GM21515 (cell line): ENCODE measurements around the gene STXBP5.

Experiments
- ATAC-seq: cut with Tn5 transposase; IDR thresholded peaks from one replicate; pipeline ENCODE4 v1.9.1; 2021; ENCODE audit not compliant: unreplicated experiment

STXBP5 gene

DNA sequence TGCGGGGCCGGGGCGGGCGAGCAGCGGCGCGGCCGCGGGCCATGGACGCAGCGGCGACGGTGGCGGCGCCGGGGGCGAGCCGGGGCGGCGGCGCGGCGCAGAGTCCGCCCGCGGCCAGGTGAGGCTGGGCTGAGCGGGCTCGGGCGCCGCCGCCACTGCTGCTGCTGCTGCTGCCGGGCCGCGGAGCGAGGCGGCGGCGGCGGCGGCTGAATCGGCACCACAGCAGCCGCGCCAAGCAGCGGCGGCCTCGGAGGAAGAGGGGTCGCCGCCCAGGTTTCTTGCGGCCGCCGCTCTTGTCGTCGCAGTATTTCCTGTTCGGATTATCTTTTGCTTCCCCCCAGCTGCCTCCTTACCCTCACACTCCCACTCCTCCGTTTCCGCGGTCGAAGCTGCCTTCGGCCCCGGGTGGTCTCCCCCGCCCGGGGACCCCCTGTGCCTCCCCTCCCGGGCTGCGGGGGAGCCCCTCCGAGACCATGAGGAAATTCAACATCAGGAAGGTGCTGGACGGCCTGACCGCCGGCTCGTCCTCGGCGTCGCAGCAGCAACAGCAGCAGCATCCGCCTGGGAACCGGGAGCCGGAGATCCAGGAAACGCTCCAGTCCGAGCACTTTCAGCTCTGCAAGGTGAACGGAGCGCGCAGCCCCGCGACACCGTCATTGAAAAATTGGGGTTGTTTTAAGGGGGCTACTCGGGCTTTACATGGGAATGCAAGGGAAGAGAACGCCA, at the start of gene STXBP5:
STXBP5 (plus strand) TSS at position 358 of the 726 bp plus-strand sequence; CDS start at position 474, 116 bp downstream.
- ATAC-seq: peak; percentile 29

DNA sequence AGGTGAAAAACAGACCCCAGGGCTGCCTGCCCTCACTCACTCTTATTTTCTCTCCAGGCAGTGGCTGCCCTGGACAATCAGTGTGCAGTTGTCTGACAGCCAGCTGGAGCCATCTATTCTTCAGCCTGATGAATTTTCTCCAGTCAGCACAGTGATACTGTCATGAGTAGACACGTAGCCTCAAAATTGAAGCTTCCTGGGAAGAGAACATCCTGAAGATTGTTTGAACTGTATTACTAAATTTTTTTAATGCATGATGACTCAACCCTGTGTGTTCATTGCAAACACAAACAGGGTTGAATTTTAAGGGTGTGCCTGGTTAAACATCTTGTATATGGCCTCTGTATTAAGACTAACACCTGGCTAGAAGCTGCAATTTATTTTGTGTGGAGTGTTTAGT, 49.8 kb upstream of the STXBP5 start:
- no peak for ATAC-seq

DNA sequence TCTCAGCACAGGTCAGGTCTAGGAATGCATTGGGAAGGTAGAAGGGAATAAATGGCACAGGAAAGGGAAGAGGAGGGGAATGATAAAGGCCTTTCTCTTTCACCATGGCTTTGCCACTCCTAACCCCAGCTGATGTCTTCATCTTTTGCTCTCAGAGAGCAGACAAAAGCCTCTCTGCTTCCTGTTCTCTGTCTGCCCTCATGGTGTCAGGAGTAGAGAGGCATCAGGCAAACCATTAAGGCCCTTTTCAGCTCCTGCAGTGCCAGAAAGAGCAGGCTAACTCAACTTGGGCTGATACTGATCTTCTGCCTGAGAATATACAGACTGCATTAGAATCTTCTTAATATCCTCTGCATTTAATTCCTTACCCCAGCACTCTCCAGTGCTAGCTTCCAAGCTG, 48.0 kb upstream of the STXBP5 start:
- ATAC-seq: no peak

DNA sequence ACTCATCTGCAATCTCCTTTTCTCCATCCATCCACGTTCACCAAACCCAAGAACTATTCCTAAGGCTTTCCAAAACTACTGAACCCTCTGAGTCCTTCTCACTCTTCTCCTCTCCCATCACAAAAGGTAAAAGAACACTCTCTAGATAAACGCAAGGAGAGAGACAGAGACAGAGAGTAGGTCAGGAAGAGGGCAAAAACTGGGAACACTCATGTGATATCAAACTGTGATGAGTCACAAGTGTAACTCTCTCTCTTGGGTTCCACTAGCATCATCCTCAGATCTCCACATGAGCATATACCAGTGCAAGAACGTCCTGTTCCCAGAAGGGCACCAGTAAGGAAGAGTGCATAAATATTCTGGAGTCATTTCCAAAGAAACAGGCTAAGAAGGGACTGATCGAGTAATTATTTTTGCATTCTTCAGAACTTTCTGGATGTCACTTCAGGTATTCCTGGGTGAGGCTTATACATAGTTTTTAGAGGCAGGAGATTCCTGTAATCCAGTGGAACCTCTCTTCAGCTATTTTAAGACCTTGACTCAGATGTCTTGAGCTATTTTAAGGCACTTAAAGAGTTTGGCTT, 47.3 kb upstream of the STXBP5 start:
- ATAC-seq: no peak

DNA sequence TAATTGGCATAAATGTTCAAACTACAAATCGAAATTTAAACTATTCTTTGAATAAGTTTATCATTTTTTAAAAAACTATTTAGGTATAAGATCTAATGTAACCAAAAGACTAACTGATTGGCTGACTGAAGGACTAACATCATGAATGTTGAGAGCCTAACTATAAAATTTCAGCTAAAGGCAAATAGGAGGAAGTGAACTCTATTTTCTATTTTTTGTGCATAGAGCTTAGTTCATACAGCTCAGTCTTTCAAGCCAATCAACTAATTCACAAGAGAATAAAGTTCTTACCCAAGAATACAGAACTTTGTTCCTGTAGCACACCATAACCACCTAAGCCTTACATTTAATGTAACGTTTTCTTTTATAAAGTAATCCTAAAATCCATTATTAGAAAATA, 46.3 kb upstream of the STXBP5 start:
- no peak for ATAC-seq

DNA sequence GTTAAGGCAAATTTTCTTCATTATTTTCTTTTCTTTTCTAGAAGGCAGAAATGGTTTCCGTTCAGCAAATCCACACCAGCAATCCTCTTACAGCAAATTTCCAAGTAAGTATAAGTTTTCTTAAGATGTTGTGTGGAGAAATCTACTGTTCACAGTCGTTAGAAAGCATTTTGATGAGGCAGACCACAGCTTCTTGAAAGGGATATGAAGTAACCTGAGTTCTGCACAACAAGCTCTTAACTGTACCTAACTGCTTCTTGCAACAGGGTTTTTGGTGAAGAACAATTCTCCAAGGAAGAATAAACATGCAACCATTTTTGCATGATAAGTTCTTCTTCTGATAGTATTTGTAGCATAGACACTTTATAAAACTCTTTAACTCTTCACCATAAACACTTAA, 45.3 kb upstream of the STXBP5 start:
- no peak for ATAC-seq

DNA sequence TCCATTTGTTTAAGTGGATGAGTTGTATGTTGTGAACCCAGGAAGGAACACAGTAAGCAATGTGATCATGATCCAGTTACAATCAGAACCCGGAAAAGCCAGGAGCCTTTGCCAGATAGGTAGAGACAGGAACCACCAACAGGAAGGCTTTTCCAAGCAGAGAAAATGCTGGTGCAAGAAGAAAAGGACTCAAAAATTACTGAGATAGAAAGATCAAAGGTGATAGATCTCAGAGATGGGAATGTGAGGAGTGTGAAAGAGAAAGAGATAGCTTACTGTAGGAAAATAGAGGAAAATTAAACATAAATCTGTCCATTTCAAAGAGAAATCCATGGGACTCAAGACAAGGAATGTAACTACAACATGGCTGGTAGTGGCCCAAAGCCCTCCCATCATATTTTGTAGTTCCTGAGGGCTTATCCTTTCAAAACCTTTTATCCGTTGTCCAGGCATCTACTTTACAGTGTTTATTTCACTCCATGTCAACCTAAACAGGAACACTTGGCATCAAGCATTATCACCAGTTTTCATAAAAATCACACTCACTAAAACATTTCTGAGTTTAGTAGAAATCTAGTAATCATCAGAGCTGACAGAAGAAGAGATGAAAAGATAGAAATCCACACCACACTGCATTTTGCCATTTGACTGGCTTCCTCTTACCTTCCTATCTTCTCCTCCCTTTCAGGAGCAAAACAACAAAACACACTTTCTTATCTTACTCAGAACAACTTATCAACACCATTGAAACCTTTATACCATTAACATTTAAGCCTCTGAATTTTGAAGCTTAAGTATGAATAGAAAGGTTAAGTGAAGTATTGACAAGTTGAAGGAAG, 44.5 kb upstream of the STXBP5 start:
- ATAC-seq: no peak

DNA sequence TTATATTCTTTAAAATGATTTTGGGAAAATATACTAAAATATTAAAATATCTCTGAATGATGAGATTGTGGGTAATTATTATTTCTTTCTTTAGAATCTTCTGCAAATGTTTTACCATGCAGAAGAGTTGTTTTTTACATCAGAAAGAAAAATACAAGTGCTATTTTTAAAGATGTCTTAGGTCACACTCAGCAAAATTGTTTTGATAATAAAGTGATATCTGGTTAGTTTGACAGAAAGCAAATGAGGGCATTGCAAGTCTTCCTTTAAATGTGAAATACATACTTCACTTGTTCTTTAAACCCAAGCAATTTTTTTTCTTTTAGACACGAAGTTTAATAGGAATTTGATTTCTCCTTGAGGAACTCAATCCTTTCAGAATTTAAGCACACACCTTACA, 43.6 kb upstream of the STXBP5 start:
- no peak for ATAC-seq

DNA sequence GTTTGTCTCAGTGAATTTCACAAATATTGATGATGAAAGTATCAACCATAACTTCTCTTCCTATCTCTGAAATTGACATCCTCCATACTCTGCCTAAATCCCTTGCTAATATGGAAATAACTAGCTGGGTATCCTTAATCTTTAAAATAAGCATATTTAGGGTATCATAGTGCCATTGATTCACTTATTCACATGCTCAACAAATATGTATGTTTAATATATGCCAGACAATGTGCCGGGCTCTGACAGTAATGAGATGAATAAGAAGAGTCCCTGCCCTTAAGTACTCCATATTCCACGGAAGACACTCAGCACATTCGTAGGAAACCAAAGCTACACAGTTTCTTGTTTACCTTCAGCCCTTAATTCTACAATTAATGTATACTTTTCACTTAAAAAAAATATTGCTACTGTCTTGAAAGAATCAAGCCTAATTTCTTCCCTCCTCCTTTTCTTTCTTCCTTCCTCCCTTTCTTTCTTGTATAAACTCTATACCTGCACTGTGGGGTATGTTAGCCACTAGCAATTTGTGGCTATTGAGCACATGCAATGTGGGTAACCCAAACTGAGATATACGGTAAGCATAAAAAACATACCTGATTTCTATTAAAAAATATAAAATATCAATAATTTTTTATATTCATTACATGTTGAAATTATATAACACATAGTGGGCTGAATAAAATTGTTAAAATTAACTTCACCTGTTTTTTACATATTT, 42.8 kb upstream of the STXBP5 start:
- ATAC-seq: no peak

DNA sequence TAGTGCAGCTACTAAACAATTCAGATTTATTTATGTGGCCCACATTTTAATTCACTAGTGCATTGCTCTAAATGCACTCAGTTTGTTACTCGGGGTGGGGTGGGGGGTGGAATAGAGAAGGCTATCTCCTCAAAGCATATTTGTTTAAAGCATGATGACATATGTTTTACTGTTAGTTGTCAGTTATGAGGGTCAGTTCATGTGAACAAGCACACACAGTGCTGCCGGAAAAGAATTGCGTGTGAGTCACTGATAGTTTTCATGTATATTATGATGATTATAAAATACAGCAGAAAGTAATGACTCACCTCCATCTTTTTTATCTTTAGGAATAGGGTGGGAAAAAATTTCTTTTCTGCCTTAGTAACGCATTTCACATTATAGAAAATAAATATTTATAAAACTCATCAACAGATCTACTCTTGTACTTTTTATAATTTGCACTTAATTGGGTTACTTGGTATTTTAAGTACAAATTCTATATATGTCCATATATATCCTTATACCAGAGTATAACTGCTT, 42.2 kb upstream of the STXBP5 start:
- no peak for ATAC-seq

DNA sequence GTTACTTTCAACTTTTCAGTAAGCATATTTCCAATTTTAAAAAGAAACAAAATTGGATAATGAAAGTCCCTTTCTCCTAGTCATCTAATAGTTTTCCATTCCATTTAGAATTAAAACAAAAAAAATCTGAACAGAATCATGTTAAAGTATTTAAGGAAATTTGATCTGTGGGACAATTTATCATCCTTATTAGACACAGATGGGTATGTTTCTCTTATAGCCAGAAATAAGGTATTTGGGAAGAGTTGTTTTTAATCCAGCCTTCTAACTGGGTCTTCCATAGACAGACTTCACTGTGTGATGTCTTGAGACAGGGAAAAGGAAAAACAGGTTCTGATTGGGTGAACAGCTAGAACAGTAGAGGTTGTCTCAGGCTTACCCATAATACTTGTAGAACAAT, 39.5 kb upstream of the STXBP5 start:
- no peak for ATAC-seq

DNA sequence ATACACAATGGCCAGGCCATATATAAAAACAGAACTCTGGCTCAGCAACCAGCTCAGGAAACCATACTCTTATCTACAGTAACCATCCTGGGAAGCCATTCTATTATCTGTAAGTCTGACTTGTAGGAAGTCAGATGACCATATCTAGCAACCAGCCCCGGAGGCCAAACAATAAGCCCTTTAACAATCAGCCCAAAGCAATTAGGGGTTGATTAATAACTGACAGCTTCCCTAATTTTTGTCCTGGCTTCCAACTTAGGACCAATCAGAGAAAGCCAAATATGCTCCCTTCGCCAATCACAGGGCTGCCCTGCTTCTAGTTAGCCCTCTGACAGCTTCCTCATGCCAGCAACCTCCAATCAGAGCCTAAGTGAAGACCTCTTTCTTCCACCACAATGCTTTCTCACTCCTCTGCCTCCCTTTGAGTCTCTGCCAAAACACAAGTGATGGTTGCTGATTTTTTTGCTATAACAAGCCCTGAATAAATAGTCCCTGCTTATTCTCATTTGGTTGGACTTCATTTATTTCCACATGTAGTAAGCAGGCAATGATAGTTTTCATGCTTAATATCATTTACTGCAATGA, 37.8 kb upstream of the STXBP5 start:
- no peak for ATAC-seq

DNA sequence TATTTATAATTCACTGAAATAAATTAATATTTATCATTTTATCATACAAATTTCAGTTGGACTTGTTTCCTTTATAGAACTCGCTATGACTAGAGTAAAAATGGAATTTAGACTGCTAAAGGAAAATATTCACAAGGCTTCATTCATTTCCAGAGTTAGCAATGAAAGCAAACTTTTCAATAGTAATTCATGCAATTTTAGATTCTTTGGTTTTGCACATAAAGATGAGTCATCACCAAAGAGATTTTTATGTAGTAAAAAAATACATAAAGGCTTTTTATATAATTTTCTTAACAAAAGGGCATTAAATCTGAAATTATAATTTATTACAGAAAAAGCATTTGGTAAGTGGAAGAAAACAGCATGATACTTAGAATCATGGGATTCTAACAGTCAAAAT, 37.2 kb upstream of the STXBP5 start:
- no peak for ATAC-seq

DNA sequence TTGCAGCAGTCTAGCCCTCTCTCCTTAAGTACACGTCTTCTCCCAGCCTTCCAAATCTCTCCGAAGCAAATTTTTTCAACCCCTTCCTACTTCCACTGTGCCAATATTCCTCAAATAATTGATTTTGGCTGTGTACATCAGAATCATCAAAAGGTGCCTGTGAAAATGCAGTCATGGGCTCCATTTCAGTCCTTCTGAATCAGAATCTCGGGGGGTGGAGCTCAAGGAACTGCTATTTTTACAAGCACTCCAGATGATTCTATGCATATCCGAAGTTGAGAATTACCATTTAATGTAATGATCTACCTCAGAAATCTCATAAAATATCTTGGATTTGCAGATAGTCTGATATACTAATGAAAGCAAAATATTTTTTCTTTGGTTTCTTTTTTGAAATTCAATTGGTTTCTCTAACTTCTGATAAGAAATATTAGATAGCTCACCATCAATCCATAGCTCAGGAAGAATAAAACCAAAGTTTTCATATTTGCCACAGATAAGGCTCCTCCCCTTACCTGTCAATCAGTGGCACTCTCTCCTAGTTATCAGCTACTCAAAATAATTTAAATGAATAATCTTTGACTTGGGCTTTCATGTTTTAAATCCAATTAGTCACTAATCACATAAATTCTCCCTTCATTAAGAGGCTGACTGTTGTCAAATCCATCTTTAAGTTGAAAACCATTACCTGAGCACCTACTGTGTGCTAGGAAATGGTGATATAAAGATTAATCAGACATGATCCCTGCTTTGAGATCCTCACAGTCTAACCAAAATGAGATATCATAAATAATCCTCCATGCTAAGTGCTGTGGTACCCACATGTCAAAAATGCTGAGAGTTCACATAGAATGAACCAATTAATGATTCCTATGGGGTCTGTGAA, 36.4 kb upstream of the STXBP5 start:
- ATAC-seq: no peak

DNA sequence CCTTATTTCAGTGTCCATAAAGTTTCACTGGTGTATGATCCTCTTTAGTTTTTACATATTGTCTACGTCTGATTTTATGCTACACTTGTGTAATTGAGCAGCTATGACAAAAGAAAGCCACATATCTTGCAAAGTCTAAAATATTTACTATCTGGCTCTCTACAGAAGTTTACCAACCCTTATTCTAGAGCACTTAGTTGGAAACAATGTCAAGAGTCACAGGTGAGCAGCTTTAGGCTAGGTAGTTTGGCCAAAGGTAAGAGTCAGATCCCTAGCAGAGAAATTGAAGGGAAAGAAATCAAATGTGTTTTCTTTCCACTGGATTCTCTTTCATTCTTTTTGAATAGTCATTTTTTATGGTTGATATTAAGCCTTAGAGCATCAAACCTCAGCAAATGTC, 34.7 kb upstream of the STXBP5 start:
- no peak for ATAC-seq

DNA sequence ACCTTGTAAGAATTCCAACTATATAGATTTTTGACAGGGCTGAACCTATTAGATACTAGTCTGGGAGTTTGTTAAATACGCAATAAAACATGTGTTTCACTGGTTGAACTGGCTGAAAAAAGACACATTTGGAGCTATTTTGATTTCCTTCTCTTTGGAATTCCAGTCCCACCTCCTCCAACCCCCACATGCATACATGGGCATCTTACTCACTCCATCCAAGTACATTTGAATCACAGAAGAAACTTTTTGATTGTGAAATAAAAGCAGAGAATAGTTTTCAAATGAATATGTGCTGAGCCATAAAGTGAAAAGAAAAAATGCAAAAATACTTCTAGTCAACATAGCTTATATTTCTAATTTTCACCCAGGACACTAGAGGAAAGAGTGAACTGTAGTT, 33.9 kb upstream of the STXBP5 start:
- ATAC-seq: no peak

DNA sequence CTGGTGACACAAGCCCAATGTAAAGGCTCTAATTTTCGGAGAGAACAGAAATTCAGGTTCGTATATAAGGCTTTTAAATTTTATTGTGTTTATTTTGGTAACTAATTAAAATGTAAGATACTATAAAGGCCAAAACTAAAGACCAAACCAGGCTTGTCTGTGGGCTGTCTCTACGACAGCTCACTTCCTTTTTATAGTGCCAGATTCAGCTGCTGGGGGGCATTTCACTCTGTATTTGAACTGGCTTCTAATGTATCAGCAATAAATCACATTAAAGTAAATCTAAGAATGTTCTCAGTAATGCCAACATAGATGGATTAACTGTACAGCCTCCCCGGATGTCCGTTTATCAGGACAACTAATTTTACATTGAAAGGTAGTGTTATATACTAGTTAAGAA, 31.1 kb upstream of the STXBP5 start:
- no peak for ATAC-seq

DNA sequence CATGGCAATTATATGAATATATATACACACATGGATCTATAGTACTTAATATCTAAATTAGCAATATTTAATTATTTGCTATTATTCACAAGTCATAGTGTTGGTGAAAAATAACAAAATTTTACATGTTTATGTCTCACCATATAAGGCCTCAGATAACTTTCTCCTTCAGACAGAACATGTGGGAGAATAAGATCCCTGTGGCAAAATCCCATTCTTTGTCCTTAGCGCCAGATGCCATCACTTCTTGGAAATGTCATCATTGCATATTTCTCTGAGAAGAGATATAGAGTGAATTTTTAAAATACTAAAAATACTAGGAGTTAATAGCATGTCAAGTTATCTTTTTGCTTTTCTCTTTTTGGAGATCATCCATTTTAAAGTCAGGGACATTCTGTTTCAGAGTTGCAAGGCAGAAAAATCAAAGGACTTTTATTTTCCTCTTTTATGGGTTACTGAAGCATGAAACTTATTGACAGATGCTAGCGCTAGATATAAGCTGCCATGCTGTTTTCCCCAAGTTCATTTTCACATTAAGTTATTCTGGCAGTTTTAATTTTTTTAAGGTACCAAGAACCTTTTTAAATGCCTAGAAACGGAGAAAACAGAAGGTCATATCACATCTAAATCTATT, 30.4 kb upstream of the STXBP5 start:
- no peak for ATAC-seq

DNA sequence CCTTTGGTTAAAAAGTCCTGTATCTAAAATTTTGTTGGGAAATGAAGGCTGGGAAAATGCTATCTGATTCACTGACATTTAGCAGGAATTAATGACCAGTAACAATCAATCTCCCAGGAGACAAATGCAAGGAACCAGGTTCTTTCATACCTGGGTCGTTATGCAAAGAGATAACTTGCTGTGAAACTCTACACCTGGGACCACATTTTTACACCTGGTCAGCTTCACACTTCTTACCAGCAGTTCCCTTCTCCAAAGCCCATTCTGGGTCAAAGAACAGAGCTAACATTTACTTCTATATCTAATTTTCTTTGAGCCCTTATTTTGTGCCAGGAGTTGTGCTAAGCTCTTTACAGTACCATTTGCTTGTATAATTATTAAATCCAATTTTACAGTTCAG, 27.4 kb upstream of the STXBP5 start:
- ATAC-seq: no peak
